GM10266 (cell line): ENCODE data around the gene UBE2D4.

Source experiments
- DNase-seq: peaks from one replicate; pipeline ENCODE4 v3.0.0; 2012; ENCODE audit errors: extremely low spot score
- TF ChIP-seq, protein P1 (sequence below): IDR thresholded peaks from 2 replicates; pipeline ENCODE4 v1.5.1; 2012; ENCODE audit warnings: mild to moderate bottlenecking, low read depth; ENCODE audit not compliant: control insufficient read depth, insufficient read depth; ENCODE audit errors: missing control alignments

The UBE2D4 gene

DNA sequence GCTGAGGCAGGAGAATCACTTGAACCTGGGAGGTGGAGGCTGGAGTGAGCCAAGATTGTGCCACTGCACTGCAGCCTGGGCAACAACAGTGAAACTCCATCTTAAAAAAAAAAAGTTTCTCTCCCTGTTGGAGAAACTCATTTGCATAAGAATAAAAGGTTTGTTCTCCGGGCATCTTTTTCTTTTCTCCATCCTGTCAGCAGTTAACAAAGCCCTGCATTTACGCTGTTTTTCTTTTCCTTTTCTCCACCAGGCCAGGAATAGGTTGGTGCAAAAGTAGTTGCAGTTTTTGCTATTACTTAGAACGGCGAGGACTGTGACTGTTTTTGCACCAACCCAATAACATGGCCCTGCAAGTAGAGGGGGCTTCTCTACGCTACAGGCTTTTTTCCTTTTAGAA is 10.3 kb upstream of the UBE2D4 start:
- no peak for DNase-seq
- TF ChIP-seq, protein P1, sequence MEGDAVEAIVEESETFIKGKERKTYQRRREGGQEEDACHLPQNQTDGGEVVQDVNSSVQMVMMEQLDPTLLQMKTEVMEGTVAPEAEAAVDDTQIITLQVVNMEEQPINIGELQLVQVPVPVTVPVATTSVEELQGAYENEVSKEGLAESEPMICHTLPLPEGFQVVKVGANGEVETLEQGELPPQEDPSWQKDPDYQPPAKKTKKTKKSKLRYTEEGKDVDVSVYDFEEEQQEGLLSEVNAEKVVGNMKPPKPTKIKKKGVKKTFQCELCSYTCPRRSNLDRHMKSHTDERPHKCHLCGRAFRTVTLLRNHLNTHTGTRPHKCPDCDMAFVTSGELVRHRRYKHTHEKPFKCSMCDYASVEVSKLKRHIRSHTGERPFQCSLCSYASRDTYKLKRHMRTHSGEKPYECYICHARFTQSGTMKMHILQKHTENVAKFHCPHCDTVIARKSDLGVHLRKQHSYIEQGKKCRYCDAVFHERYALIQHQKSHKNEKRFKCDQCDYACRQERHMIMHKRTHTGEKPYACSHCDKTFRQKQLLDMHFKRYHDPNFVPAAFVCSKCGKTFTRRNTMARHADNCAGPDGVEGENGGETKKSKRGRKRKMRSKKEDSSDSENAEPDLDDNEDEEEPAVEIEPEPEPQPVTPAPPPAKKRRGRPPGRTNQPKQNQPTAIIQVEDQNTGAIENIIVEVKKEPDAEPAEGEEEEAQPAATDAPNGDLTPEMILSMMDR, result no peak

DNA sequence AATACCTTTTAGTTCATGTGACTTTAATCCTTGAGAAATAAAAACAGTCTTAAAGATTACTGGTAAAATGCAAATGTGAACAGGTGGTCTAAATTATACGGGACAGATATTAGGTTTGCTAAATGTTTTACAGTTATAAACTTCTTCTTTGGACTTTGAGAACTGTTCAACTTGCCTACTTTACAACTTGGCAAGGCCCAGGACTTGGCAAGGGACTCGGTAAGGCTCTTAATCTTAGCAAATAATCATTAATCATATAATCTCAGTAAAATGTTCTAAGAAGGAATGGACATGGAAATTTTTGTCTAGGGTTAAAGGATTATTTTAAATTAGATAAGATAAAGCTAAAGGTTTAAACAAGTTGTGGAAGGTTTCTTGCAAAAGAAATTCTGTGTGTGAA is 4.8 kb upstream of the UBE2D4 start:
- no peak for DNase-seq

DNA sequence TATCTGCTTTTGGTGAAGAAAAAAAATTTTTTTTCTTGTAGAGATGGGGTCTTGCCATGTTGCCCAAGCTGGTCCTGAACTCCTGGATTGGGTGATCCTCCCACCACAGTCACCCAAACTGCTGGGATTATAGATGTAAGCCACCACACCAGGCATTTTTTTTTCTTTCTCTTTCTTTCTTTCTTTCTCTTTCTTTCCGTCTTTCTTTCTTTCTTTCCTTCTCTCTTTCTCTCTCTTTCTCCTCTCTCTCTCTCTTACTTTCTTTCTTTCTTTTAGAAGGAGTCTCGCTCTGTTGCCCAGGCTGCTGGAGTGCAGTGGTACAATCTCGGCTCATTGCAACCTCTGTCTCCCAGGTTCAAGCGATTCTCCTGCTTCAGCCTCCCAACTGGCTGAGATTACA is 3.5 kb upstream of the UBE2D4 start:
- no peak for DNase-seq
- TF ChIP-seq, protein P1, result no peak

More for the DNA sequence above, 4.8 kb upstream of the UBE2D4 start:
- TF ChIP-seq, protein P1, result no peak

DNA sequence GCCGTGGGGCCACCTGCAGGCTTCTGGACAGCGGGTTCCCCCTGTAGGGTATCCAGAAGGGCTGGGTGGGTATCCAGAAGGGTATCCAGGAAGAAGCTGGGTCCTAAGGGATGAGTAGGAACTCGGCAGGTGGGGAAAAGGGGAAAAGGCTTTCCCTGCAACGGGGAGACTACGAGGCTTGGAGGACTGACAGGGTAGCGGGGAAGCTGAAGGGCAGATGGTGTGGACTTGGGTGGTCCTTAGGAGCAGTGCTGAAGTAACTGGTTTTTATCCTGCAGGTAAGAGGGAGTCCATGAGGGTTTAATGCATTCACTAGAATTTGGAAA is 525 bp downstream of the UBE2D4 start:
- TF ChIP-seq, protein P1, result no peak
- no peak for DNase-seq

DNA sequence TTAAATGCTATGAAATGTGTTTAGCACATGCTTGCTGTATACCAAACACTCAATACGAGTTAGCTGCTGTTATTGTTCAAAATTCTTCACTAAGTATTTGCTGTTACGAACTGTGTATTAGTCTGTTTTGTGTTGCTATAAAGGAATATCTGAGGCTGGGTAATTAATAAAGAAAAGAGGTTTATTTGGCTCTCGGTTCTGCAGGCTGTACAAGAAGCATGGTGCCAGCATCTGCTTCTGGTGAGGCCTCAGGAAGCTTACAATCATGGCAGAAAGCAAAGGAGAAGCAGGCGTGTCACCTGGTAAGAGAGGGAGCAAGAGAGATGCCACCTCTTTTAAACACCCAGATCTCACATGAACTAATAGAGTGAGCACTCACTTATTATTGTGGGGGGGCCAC is 1.6 kb downstream of the UBE2D4 start:
- no peak for DNase-seq
- TF ChIP-seq, protein P1, result no peak

DNA sequence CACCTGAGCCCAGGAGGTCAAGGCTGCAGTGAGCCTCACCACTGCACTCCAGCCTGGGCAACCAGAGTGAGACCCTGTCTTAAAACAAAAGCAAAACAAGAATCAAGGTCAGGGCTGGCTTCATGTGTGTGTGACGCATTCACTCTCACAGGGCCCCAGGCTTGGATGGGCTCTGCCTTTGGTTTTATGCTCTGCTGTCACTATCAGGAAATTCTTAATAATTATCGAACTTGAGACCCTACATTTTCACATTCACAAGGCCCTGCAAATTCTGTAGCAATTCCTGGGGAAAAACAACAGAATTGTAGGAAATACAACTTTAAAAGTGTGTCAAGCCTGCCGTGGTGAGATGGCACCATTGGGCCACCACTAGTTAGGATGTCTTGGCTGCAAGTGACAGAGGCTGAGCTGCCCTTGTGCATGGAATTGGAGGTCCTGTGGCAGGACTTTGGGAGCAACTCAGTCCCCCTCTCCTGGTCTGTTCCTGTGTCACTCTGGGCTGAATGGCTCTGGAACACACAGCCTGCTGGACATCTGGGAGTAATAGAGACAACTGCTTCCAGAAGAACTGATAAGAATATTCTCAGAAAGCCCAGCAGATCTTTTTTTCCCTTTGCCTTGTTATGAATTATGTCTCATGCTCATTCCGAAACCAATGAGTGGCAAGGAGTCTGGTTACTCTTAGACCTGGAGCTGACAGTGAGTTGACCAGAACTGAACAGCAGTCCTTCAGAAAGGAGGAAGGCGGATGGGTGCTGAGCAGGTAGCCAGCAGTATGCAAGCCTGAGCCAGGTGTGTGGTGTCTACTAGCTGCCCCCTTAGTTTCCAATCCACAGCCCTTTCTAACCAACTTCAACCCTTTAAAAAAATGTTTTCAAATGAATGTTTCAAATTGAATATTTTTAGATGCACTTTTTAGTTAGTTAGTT is 3.6 kb downstream of the UBE2D4 start:
- TF ChIP-seq, protein P1, result no peak
- DNase-seq, result no peak

DNA sequence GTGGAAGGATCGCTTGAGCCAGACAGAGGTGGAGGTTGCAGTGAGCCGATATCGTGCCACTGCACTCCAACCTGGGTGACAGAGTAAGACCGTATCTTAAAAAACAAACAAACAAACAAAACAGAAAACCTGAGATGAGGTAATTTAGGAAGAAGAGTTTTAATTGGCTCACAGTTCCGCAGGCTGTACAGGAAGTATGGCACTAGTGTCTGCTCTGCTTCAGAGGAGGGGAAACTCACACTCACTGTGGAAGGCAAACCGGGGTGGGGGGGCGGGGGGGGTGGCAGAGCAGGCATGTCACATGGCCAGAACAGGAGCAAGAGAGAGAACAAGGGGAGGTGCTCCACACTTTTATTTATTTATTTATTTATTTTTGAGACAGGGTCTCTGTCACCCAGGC is 5.1 kb downstream of the UBE2D4 start:
- no peak for DNase-seq
- TF ChIP-seq, protein P1, result no peak
